Amniotic stem cell (primary cell): Measurements from ENCODE around the gene THTPA.

Experiments used
- DNase-seq: peaks from one replicate; lab custom pipeline; 2025; lab: John Stamatoyannopoulos, UW

Gene THTPA

DNA sequence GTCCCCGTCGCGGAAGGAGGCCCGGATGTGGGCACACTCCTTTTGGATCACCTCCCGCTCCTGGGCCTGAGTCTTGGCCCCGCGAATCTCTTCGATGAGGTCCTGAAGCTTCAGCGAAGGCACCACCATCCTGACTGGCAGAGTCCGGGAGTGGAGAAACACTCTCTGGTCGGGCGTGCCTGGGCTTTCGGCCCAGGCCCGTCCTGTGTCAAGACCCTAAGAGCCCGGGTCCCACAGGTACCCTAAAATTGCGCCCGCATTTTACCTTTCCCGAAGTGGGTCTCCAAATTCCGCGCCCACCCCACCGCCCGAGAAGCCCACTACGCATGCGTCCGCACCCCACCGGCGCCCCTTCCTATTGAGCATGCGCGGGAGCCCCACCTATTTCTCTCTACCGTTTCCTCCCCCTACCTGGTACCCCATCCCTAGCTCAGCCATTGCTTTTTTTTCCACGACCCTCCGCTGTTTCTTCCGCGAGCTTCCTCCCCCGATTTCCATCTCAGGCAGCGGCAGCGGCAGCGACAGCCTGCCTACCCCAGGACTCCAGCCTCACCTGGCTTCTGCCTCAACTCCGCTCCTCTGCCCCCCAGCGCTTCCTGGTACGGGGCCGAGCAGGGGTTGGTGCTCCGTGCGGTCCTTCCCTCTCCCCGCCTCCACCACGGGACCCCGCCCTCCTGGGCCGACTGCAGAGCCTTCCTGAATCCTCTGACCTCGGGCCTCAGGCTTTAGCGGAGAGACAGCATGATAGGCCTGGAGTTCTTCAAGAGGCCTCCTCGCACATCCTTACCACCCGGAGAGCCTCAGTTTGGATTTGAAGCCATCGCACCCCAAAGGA is 11.3 kb downstream of the THTPA start, which contains the start of gene AP1G2:
AP1G2 (minus strand) TSS at position 606 of the 835 bp plus-strand sequence; CDS start at position 129, 477 bp downstream.
- DNase-seq, result no peak

DNA sequence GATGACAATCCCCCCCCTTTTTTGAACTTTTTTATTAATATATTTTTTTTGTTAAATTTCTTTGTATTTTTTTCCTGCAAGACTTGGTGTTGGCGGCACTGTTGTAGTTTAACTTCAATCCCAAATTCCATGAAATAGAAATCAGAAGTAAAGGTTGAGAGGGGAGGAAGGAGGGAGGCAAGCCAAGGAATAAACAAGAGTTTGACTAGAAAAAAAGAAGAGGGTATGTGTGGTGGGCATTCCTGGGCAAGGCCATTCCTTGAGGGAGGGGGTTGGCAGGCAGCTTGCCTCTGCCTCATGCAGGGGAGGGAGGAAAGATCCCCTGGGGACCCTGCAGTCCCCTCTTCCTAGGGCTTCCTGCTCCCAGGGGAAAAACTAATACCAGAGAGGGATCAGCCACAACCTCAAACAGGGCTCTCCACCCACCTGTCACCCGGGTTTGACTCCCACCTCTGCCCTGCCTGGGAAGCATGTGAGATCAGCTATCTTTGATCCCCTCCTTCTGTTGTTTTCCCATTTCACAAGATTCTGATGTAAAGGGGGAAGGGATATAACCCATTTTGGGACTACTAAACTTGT is 12.0 kb downstream of the THTPA start:
- no peak for DNase-seq

DNA sequence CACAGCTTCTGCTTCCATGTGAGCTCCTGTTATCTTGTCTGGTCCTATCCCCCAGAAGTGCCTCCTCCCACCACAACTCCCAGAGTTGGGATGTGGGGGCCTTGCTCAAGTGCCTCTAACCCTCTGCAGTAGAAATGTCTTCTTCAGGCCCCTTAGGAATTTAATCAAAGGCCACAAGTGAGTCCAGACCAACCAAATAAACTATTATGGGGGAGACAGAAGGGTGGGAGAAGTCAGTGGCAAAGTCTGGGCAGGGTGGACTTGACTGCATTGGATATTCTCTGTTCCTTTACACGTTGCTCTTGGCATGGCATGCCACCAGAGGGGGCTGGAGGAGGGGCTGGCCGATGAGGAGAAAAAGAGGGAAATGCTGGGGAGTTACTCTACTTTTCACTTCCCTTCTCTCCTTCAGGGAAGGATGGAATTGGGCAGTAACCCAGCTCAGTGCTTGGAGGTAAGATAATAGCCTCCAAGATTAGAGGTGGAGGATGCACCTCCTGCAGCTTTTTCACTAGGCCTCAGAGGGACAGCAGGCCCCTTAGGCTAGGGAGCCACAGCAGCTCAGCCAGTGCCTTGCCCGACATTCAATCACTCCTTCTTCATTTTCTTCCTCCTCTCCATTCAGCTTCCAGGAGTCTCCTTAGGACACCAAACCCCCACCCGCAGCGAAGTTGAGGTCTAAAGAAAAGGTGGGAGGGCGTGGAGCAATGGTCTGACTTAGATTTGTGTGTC is 12.7 kb downstream of the THTPA start:
- DNase-seq, result no peak

GRCh38 chr14:23569443-23570151 is 13.5 kb downstream of the THTPA start:
- no peak for DNase-seq

DNA sequence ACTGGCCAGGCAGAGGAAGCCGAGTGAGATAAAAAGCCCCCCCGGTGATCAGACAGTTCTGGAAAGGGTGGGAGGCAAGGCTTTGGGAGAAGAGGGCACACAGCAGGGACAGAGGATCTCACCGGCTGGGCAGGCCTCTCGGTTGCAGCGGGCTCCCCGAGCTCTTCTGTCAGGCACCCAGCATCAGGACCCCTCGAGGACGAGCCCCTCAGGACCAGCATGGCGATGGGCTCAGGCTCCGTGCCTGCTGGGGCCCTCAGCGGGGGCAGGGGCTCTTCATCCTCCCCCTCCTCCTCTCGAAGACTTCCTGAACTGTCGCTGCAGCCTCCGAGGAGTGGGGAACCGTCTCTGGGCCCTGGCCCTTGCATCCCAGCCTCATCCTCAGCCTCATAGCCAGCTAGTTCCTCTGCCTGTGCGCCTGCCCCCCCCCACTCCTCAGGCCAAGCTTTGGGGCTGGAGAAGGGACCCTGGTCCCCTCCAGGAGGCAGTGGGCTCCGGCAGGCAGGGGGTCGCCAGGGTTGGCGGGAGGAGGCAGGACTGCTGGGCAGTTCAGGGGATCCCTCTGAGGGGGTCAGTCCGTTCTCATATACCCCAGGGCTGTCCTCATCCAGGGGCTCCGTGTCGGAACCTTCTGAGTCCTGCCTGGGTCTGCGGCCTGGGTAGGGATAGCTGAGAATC is 14.9 kb downstream of the THTPA start:
- DNase-seq, result no peak

- no peak for DNase-seq
Measured at GRCh38 chr14:23571701-23572523, 15.8 kb downstream of the THTPA start.

GRCh38 chr14:23572524-23572828 is 16.4 kb downstream of the THTPA start:
- no peak for DNase-seq

DNA sequence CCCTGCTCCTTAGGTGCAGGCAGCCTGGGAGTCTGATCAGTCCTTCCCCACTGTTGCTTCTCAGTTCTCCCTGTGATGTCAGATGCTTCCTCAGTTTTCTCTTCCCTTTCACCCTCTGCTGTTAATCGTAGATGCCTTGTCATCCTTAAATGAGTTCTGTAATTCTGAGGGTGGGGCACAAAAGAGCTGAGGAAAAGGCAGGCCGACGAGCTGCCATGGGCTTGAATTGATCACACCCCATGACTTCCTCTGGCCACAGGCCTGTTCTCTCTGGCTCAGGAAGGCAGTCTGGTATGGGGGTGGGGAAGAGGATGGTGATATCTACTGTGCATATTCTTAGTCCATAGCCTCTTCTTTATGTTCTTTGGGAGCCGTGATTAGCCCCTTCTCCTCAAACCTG is 16.8 kb downstream of the THTPA start:
- no peak for DNase-seq

DNA sequence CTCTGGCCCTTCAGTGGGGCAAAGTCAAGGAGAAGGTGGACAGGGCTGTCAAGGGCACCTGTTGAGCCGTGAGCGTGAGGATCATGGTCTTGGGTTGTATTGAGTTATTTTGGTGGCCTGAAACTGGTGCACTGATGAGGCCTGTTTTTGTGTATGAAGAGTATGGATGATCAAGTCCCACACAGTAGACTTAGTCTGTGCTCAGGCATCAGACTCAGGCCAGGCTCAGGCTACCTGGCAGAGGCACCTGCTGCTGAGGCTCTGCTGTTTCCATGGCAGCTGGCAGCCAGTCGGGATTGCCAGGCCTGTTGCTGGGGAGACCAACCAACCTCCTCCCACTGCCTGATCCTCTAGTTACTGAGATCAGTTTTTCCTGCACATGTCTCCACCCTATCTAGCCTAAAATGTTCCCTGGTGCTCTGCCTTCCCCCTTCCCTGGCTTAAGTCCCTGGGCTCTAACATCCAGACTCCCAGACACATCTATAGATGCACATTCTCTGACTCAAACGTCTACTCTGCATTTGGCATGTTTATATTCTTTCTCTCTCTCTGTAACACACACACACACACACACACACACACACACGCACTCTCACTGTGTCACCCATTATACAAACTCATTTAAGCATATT is 17.4 kb downstream of the THTPA start:
- no peak for DNase-seq

- no peak for DNase-seq
Measured at GRCh38 chr14:23577004-23577681, 21.1 kb downstream of the THTPA start.

- no peak for DNase-seq
Measured at GRCh38 chr14:23577710-23578392, 21.8 kb downstream of the THTPA start.

DNA sequence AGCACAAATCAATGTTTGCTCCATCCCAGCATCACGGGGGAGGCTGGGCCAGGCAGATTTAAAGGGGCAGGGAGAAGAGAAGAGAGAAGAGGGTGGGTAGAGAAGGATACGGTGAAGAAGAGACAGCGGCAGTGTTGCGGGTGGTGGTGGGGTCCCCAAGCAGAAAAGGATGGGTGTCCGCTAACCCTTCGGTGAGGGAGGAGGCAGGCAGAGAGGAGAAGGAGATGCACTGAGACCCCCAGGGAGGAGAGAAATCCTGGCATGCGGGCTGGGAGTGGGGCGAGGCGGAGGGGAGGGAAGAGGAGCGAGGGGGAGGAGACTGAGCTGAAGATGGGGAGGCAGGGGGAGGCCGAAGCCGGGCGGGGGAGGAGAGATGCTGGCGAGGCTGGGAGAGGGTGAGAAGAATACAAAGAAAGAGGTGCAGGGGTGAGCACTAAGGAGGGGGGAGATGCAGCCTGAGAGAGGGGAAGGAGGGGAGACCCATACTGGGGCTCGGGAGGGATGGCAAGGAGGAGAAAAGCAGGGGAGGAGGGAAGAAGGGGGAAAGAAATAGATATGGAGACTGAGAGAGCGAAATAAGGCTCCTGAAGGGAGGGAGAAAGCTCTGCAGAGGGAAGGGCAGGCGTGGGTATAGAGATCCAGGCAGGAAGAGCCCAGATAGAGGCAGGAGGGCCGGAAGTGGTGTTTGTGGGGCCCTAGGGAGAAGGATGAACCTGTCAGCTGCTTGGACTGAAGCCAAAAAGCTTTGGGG is 22.7 kb downstream of the THTPA start, which contains the start of gene JPH4:
JPH4 (minus strand) TSS at position 231 of the 751 bp plus-strand sequence. CDS start 1,337 bp downstream, outside the sequence.
- DNase-seq, result no peak

- no peak for DNase-seq
Measured at GRCh38 chr14:23579311-23579630, 23.2 kb downstream of the THTPA start.

GRCh38 chr14:23579739-23580138 is 23.7 kb downstream of the THTPA start:
- no peak for DNase-seq

DNA sequence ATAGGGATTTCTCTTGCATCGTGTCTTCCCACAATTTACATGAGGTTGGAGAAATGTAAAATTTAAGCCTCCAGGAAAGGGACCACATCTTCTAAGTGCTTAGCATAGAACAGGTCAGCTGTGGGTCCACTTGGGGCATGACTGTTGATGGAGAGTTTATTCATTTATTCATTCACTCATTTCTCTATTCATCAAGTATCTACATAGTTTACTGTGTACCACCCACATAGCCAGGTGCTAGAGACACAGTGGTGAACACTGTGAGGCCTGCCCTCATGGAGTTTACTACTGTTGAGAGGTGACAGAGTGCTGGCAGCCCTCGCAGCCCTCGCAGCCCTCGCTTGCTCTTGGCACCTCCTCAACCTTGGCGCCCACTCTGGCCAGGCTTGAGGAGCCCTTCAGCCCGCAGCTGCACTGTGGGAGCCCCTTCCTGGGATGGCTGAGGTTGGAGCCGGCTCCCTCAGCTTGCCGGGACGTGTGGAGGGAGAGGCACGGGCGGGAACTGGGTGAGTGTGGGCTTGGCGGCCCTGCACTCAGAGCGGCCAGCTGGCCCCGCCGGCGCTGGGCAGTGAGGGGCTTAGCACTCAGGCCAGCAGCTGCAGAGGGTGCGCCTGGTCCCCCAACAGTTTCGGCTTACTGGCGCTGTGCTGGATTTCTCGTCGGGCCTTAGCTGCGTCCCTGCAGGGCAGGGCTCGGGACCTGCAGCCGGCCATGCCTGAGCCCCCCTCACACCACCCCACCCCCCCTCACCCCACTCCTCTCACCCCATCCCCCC is 24.3 kb downstream of the THTPA start:
- DNase-seq, result no peak

- no peak for DNase-seq
Measured at GRCh38 chr14:23580948-23581281, 24.8 kb downstream of the THTPA start.

DNA sequence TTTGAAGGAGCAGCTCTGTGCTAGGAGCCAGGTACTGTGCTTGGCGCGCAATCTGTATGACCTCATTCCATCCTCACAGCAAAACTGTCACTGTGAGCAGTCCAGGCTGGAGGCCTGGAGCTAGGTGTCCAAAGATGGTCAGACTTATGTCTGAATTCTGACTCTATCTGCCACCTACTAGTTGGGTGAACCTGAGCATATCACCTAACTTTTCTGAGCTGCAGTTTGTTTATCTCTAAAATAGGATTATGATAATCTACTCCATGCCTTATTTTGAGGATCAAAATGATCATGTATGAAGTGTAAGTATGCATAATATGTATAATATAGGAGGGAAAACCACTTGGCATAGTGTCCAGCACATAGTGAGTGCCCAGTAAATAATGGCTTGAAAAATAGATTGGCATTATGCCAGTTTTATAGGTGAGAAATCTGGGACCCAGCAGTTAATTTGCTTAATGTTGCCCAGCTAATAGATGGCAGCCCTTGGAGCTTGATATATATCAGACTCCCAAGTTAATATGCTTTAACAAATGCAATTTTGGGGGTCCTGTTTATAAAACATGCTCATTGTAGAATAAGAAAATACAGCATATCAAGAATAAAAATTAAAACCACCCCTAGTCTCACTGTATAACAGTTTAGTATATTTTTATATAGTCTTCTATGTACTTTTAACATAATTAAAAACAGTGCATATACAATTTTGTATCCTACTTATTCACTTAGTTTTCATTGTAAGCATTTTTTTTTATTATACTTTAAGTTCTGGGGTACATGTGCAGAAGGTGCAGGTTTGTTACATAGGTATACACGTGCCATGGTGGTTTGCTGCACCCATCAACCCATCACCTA is 27.1 kb downstream of the THTPA start:
- DNase-seq, result no peak
